Activated CD8-positive, alpha-beta memory T cell treated with anti-CD3 and anti-CD28 coated beads, Interleukin-2, amount 10 ng/mL, durations not matched to agents 7 days and 5 days (primary cell): ENCODE results near the gene PTPRN2. TPM values are rescaled to one million over a fixed set of nuclear protein-coding genes. Genes with fewer than 3 reads are reported as not detected.

Experiments used
- ATAC-seq: fragments of 150-1000 bp; cut with Tn5 transposase; one replicate; pipeline ENCODE4 v1.10.0; 2021; ENCODE audit warnings: moderate library complexity
- CTCF ChIA-PET: fragments of 350-600 bp; sonication (Branson Sonifier 250); formaldehyde crosslinking; loops from one replicate; lab custom pipeline; 2021; ENCODE audit warnings: antibody characterized with exemption; lab: Charles Lee
- DNase-seq: peaks from one replicate; pipeline ENCODE4 v3.0.0-alpha.2; 2020
- H3K27ac Mint-ChIP-seq: one replicate; pipeline ENCODE4 v1.8.0; 2021; ENCODE audit warnings: mild to moderate bottlenecking, mixed read lengths
- H3K27me3 Mint-ChIP-seq: one replicate; pipeline ENCODE4 v1.8.0; 2021; ENCODE audit warnings: mixed read lengths
- H3K36me3 Mint-ChIP-seq: one replicate; pipeline ENCODE4 v1.8.0; 2021; ENCODE audit warnings: mild to moderate bottlenecking, mixed read lengths
- H3K4me1 Mint-ChIP-seq: one replicate; pipeline ENCODE4 v1.8.0; 2021; ENCODE audit warnings: mixed read lengths
- H3K4me3 Mint-ChIP-seq: one replicate; pipeline ENCODE4 v1.8.0; 2021; ENCODE audit warnings: mild to moderate bottlenecking, moderate library complexity, mixed read lengths
- H3K9me3 Mint-ChIP-seq: one replicate; pipeline ENCODE4 v1.8.0; 2022; ENCODE audit warnings: low read depth, mixed read lengths
- total RNA-seq, 2 experiments: library from RNA; stranded (reverse); gene quantifications; one replicate each; pipeline ENCODE4 v1.2.3, GENCODE V29; 2021

PTPRN2 gene
- total RNA-seq, 2 experiments from 2014 or later: 3.2 to 5.7 TPM

GRCh38 chr7:158611541-158611940 lies 23.9 kb upstream of the PTPRN2 start:
- H3K9me3 Mint-ChIP-seq: no peaks in the 10 kb centered on the region
- H3K36me3 Mint-ChIP-seq: peaks cover 32% of the 10 kb centered on the region
- no peak overlapping the region for H3K4me3 Mint-ChIP-seq
- no peak overlapping the region for H3K27ac Mint-ChIP-seq
- H3K4me1 Mint-ChIP-seq: peaks cover 4% of the 10 kb centered on the region
- H3K27me3 Mint-ChIP-seq: no peaks in the 10 kb centered on the region
- no peak for DNase-seq
- CTCF ChIA-PET: no interaction called here
- ATAC-seq: no peak

DNA sequence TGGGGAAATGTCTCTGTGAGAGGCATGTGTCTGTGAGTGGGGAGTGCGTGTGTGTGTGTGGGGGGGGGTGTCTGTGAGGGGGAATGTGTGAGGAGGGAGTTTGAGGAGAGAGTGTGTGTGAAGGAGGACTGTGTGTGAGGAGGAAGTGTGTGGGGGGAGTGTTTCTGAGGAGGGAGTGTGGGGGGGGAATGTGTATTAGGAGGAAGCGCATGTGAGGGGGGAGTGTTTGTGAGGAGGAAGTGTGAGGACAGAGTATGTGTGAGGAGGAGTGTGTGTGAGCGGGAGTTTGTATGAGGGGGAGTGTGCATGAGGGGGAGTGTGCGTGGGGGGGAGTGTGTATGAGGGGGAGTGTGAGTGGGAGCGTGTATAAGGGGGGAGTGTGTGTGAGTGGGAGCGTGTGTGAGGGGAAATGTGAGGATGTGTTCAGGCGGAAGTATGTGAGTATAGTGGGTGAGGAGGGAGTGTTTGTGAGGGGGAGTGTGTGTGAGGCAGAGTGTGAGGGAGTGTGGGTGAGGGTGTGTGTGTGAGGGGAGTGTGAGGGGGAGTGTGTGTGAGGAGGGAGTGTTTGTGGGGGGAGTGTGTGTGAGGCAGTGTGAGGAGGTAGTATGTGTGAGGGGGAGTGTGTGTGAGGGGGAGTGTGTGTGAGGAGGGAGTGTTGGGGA lies 21.8 kb upstream of the PTPRN2 start:
- H3K27me3 Mint-ChIP-seq: no peaks in the 10 kb centered on the region

GRCh38 chr7:158607563-158607962 lies 19.9 kb upstream of the PTPRN2 start:
- no peaks in the 10 kb centered on the region for H3K27me3 Mint-ChIP-seq
- CTCF ChIA-PET: no interaction called here
- H3K4me1 Mint-ChIP-seq: peaks cover 6% of the 10 kb centered on the region
- no peaks in the 10 kb centered on the region for H3K9me3 Mint-ChIP-seq
- H3K4me3 Mint-ChIP-seq: no peak overlapping the region
- H3K27ac Mint-ChIP-seq: no peak overlapping the region
- H3K36me3 Mint-ChIP-seq: peaks cover 34% of the 10 kb centered on the region
- ATAC-seq (no peak), DNase-seq (no peak)

More for the DNA sequence above, 21.8 kb upstream of the PTPRN2 start:
- H3K36me3 Mint-ChIP-seq: peaks cover 37% of the 10 kb centered on the region
- ATAC-seq (no peak), DNase-seq (no peak)
- no peak overlapping the region for H3K27ac Mint-ChIP-seq
- H3K4me3 Mint-ChIP-seq: no peak overlapping the region
- CTCF ChIA-PET: no interaction called here
- no peaks in the 10 kb centered on the region for H3K9me3 Mint-ChIP-seq
- H3K4me1 Mint-ChIP-seq: peaks cover 4% of the 10 kb centered on the region

GRCh38 chr7:158606671-158607424 lies 19.2 kb upstream of the PTPRN2 start:
- Mint-ChIP-seq H3K4me3 (no peak overlapping the region), H3K27me3 (no peaks in the 10 kb centered on the region), H3K4me1 (peaks cover 5% of the 10 kb centered on the region), H3K9me3 (no peaks in the 10 kb centered on the region), H3K36me3 (peaks cover 30% of the 10 kb centered on the region), H3K27ac (no peak overlapping the region)
- DNase-seq (no peak), ATAC-seq (no peak)
- CTCF ChIA-PET: no interaction called here

GRCh38 chr7:158606129-158606528 lies 18.5 kb upstream of the PTPRN2 start:
- H3K4me3 Mint-ChIP-seq: no peak overlapping the region
- H3K4me1 Mint-ChIP-seq: peaks cover 5% of the 10 kb centered on the region
- no peaks in the 10 kb centered on the region for H3K9me3 Mint-ChIP-seq
- ATAC-seq (no peak), DNase-seq (no peak)
- H3K27me3 Mint-ChIP-seq: no peaks in the 10 kb centered on the region
- H3K27ac Mint-ChIP-seq: no peak overlapping the region
- CTCF ChIA-PET: no interaction called here
- H3K36me3 Mint-ChIP-seq: peaks cover 25% of the 10 kb centered on the region

DNA sequence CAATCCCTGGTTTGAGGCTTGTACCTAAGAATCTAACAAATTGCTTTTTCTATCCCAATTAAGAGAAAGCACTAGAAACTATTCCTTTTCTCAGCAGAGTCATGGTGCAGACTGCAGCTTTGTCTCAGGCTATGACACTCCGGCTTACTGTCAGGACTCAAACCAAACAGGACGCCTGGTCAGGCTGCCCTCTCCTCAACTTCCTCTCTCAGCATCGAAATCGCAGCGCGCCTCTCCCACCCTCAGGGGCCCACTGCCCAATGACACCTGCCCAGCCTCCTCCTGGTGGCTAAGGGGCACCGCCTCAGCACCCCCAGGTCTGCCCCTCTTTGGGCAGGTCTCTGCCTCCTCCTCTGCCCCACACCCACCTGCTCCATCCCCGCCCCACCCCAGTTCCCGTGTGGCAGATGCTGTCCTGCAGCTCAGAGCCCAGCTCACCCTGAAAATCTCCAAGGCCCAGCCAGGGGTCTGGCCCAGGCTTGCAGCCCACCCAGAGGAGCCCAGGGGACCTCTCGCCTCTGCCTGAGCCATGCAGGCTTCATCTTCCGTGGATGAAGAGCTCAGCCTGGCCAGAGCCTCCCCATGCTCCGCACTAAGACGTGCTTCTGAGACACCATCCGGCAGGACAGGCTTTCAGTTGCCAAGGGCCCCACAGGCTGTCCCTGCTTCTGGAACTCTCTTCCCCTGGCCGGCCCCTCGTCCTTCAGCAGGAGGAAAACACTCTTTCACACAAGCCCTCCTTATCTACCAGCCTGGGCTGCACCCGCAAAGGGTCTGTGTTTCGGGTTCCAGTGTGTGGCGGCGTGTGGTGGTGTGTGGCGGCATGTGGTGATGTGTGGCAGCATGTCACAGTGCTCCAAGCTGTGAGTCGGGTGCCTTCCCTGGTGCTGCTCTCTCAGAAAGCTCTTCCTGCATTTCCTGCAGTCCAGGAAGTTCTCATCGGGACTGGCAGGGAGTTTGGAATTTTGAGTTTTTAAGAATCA lies 16.4 kb upstream of the PTPRN2 start:
- Mint-ChIP-seq H3K4me3 (no peak overlapping the region), H3K27ac (no peak overlapping the region), H3K4me1 (peaks cover 5% of the 10 kb centered on the region), H3K27me3 (no peaks in the 10 kb centered on the region), H3K36me3 (peaks cover 19% of the 10 kb centered on the region), H3K9me3 (no peaks in the 10 kb centered on the region)
- ATAC-seq (no peak), DNase-seq (no peak)
- CTCF ChIA-PET: no interaction called here

- Mint-ChIP-seq H3K4me1 (peaks cover 5% of the 10 kb centered on the region), H3K4me3 (no peak overlapping the region), H3K27me3 (no peaks in the 10 kb centered on the region), H3K36me3 (peaks cover 14% of the 10 kb centered on the region), H3K9me3 (no peaks in the 10 kb centered on the region), H3K27ac (no peak overlapping the region)
- CTCF ChIA-PET: no interaction called here
- ATAC-seq (no peak), DNase-seq (no peak)
Measured at GRCh38 chr7:158602905-158603772, 15.5 kb upstream of the PTPRN2 start.

GRCh38 chr7:158602041-158602440 lies 14.4 kb upstream of the PTPRN2 start:
- Mint-ChIP-seq H3K27ac (no peak overlapping the region), H3K4me3 (no peak overlapping the region), H3K36me3 (peaks cover 8% of the 10 kb centered on the region), H3K9me3 (no peaks in the 10 kb centered on the region), H3K27me3 (no peaks in the 10 kb centered on the region), H3K4me1 (peaks cover 5% of the 10 kb centered on the region)
- DNase-seq (no peak), ATAC-seq (no peak)
- CTCF ChIA-PET: no interaction called here

DNA sequence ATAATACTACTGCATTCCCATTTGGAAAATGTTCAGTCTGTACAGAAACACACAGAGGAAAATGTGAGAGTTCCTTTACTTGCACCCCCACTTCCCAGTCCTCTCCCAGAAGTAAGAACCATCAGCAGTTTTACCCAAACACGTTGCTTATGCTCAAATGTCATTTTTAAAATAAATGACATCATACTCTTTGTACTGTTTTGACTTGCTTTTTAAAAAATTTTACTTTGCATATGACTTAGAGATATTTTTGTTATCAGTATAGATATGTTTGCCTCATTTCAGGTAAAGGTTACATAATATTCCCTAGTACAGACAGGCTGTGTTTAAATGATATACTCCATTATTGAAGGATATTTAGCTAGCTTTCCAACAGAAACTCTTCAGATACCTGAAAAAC lies 13.5 kb upstream of the PTPRN2 start:
- DNase-seq (no peak), ATAC-seq (no peak)
- H3K27ac Mint-ChIP-seq: no peak overlapping the region
- H3K9me3 Mint-ChIP-seq: no peaks in the 10 kb centered on the region
- H3K4me3 Mint-ChIP-seq: no peak overlapping the region
- peaks cover 5% of the 10 kb centered on the region for H3K4me1 Mint-ChIP-seq
- CTCF ChIA-PET: no interaction called here
- no peaks in the 10 kb centered on the region for H3K27me3 Mint-ChIP-seq
- H3K36me3 Mint-ChIP-seq: peaks cover 5% of the 10 kb centered on the region

GRCh38 chr7:158596745-158597144 lies 9.1 kb upstream of the PTPRN2 start:
- no peaks in the 10 kb centered on the region for H3K36me3 Mint-ChIP-seq
- ATAC-seq (peak; percentile 16), DNase-seq (no peak)
- H3K4me3 Mint-ChIP-seq: no peak overlapping the region
- H3K4me1 Mint-ChIP-seq: no peaks in the 10 kb centered on the region
- CTCF ChIA-PET: interaction anchor here (1.0 kb wide), 1 partner anchor 380 kb away, joined by 3 read pairs; no protein-coding TSS in a partner anchor
- H3K9me3 Mint-ChIP-seq: no peaks in the 10 kb centered on the region
- no peaks in the 10 kb centered on the region for H3K27me3 Mint-ChIP-seq
- H3K27ac Mint-ChIP-seq: no peak overlapping the region

GRCh38 chr7:158596309-158596708 lies 8.7 kb upstream of the PTPRN2 start:
- H3K9me3 Mint-ChIP-seq: no peaks in the 10 kb centered on the region
- CTCF ChIA-PET: interaction anchor here (1.0 kb wide), 1 partner anchor 380 kb away, joined by 3 read pairs; no protein-coding TSS in a partner anchor

DNA sequence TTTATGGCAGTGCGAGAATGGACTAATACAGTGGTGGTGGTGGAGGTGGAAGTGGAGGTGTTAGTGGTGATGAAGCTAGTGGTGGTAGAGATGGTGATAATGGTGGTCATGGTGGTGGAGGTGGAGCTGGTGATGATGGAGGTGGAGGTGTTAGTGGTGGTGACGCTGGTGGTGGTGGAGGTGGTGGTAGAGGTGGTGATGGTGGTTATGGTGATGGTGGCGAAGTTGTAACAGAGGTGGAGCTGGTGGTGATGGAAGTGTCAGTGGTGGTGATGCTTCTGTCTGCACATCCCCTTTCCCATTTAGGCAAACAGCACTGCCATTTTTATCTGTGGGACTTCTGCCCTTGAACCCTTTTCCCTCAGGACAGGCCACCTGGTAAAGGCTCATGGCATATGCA lies 7.4 kb upstream of the PTPRN2 start:
- CTCF ChIA-PET: no interaction called here
- H3K4me1 Mint-ChIP-seq: no peaks in the 10 kb centered on the region
- H3K27ac Mint-ChIP-seq: no peak overlapping the region
- H3K9me3 Mint-ChIP-seq: no peaks in the 10 kb centered on the region
- DNase-seq (no peak), ATAC-seq (peak; percentile 87)
- no peak overlapping the region for H3K4me3 Mint-ChIP-seq
- H3K36me3 Mint-ChIP-seq: no peaks in the 10 kb centered on the region
- H3K27me3 Mint-ChIP-seq: peaks cover 3% of the 10 kb centered on the region

More at GRCh38 chr7:158596309-158596708, 8.7 kb upstream of the PTPRN2 start:
- DNase-seq (no peak), ATAC-seq (no peak)
- Mint-ChIP-seq H3K27me3 (no peaks in the 10 kb centered on the region), H3K4me3 (no peak overlapping the region), H3K36me3 (no peaks in the 10 kb centered on the region), H3K27ac (no peak overlapping the region), H3K4me1 (no peaks in the 10 kb centered on the region)
